HEK293T (cell line): ENCODE data around the gene JAM2.
"Not testable (repeated sequence)": the region's sequence is repeated elsewhere in the genome, so short reads cannot be mapped to it uniquely, and the experiment has no call there.

Experiments used
- CTCF ChIA-PET: fragments of 350-600 bp; formaldehyde crosslinking; extraction: SDS; loops from one replicate; lab custom pipeline; 2021; ENCODE audit warnings: antibody characterized with exemption, inconsistent platforms; lab: Yijun Ruan, JAX
- POLR2A ChIA-PET: fragments of 350-600 bp; formaldehyde crosslinking; extraction: SDS; loops from one replicate; lab custom pipeline; 2020; ENCODE audit warnings: antibody characterized with exemption, inconsistent platforms; lab: Yijun Ruan, JAX
- DNase-seq: peaks from one replicate; pipeline ENCODE4 v3.0.0; 2012; ENCODE audit warnings: mixed read lengths; ENCODE audit errors: extremely low spot score
- ARNT ChIP-seq: fragments of 450-650 bp; IDR thresholded peaks from 2 replicates; pipeline ENCODE4 v1.6.1; 2017; ENCODE audit warnings: mild to moderate bottlenecking
- BHLHE40 ChIP-seq: fragments of 450-650 bp; IDR thresholded peaks from 2 replicates; pipeline ENCODE4 v1.6.1; 2016; ENCODE audit warnings: mild to moderate bottlenecking, moderate library complexity, borderline replicate concordance
- CTBP1 ChIP-seq: fragments of 450-650 bp; IDR thresholded peaks from 2 replicates; pipeline ENCODE4 v1.6.1; 2016; ENCODE audit warnings: borderline replicate concordance
- ELF4 ChIP-seq: fragments of 450-650 bp; IDR thresholded peaks from 2 replicates; pipeline ENCODE4 v1.6.1; 2017; ENCODE audit warnings: antibody characterized with exemption
- FOXA1 ChIP-seq: fragments of 450-650 bp; IDR thresholded peaks from 2 replicates; pipeline ENCODE4 v1.6.1; 2016; ENCODE audit warnings: mild to moderate bottlenecking
- FOXK2 ChIP-seq: fragments of 450-650 bp; IDR thresholded peaks from 2 replicates; pipeline ENCODE4 v1.6.1; 2016; ENCODE audit warnings: mild to moderate bottlenecking
- FOXM1 ChIP-seq: fragments of 450-650 bp; IDR thresholded peaks from 2 replicates; pipeline ENCODE4 v1.6.1; 2017; ENCODE audit warnings: mild to moderate bottlenecking, borderline replicate concordance
- HDGF ChIP-seq: fragments of 450-650 bp; IDR thresholded peaks from 2 replicates; pipeline ENCODE4 v1.6.1; 2017; ENCODE audit warnings: antibody characterized with exemption, borderline replicate concordance
- L3MBTL2 ChIP-seq: fragments of 450-650 bp; conservative IDR thresholded peaks from 2 replicates; pipeline ENCODE4 v1.6.1; 2016; ENCODE audit warnings: mild to moderate bottlenecking
- LEF1 ChIP-seq: fragments of 450-650 bp; IDR thresholded peaks from 2 replicates; pipeline ENCODE4 v1.6.1; 2017; ENCODE audit warnings: mild to moderate bottlenecking, borderline replicate concordance
- NFRKB ChIP-seq: fragments of 450-650 bp; IDR thresholded peaks from 2 replicates; pipeline ENCODE4 v1.6.1; 2016; ENCODE audit warnings: mild to moderate bottlenecking, moderate library complexity
- SP1 ChIP-seq: fragments of 450-650 bp; IDR thresholded peaks from 2 replicates; pipeline ENCODE4 v1.6.1; 2017
- SUZ12 ChIP-seq: fragments of 450-650 bp; IDR thresholded peaks from 2 replicates; pipeline ENCODE4 v1.6.1; 2016; ENCODE audit warnings: mild to moderate bottlenecking
- TARDBP ChIP-seq: fragments of 450-650 bp; IDR thresholded peaks from 2 replicates; pipeline ENCODE4 v1.6.1; 2016
- ZNF384 ChIP-seq: fragments of 450-650 bp; IDR thresholded peaks from 2 replicates; pipeline ENCODE4 v1.6.1; 2016
- TF ChIP-seq, protein P1 (sequence below): fragments of 450-650 bp; IDR thresholded peaks from 2 replicates; pipeline ENCODE4 v1.6.1; 2016

Gene JAM2

DNA sequence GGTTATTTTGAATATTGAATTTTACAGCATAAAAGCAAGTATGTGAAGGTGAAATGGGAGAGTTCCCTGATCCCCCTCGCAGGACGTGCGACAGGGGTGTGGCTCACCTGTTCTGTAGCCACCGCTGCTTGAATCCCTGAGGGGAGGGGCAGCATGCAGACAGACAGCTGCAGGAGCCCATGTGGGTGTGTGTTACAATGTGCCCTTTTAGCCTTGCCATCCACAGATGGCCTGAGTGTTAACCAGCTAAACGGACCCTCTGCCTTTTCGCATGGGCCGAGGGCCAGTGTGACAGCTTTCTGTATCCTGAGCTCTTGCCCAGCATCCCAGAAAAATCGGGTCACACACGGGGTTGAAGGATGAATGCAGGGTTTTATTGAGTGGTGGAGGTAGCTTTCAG is 43.3 kb downstream of the JAM2 start:
- no peak for TF ChIP-seq NFRKB
- CTCF ChIA-PET = no interaction called here
- POLR2A ChIA-PET = no interaction called here
- DNase-seq = no peak

DNA sequence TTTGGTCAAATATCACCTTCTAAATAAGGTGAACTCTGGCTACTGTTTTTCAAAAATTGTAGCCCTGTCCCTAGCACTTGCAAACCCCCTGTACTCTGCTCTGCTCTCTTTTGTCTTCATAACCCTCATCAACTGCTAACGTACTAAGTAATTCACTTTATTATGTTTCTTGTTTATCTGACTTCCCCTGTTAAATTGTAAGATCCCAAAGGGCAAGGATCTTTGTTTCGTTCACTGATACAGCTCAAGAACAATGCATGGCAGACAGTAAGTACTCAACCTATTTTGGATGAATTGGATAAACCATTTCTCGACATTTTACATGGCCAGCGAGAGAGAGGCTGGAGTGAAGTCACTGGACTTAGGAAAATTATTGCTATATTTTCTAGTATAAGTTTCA is 48.7 kb downstream of the JAM2 start:
- TF ChIP-seq TARDBP = no peak
- TF ChIP-seq FOXM1 = no peak
- TF ChIP-seq ZNF384 = no peak
- TF ChIP-seq ELF4 = no peak
- TF ChIP-seq CTBP1 = no peak
- no peak for TF ChIP-seq HDGF
- no peak for TF ChIP-seq NFRKB
- no peak for TF ChIP-seq SP1
- no peak for TF ChIP-seq L3MBTL2
- TF ChIP-seq FOXK2 = no peak
- ChIA-PET POLR2A (no interaction called here), CTCF (no interaction called here)
- DNase-seq = no peak

DNA sequence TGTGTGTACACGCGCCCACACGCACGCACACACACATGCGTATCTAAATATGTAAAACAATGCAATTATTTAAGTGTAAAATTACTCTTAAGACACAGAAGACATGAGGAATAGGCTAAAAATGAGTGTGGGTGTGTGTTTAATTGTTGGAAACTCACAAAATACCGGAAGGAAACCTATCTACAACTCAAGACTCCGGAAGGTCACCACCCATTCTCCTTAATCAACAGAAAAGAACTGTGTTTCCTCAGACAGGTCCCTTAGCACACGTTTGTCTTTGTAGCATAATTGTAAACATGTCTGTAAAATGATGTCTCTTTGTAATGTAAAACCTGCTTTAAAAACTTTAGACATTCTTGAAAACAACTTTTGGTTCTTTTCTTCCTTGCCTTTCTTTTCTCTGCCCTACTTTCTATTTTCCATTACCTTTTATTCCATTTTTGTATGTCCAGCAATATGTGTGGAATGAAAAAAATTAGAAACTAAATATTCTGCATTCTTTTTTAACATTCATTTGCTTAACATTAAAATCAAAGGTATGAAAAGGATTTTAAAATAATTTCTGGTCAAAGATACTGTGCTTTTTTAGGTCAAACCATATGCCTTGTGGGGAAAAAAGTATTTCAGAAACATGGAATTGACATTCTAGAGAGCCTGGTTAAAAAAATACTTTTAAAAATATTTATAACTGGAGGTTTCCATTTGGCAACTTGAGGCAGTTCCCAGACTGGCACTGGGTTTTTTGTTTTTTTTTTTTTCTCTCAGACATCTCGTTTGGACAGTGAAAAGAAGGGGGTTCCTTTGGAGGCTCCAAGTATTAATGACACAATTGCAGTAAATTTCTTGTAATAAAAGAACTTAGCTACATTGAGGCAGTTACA is 49.5 kb downstream of the JAM2 start:
- ChIA-PET POLR2A (no interaction called here), CTCF (no interaction called here)
- TF ChIP-seq BHLHE40 (no peak), ARNT (no peak), FOXM1 (no peak), L3MBTL2 (no peak), SP1 (no peak), ZNF384 (no peak), CTBP1 (no peak), FOXA1 (no peak), LEF1 (no peak), NFRKB (no peak), HDGF (no peak), ELF4 (no peak), TARDBP (no peak)
- TF ChIP-seq, protein P1, sequence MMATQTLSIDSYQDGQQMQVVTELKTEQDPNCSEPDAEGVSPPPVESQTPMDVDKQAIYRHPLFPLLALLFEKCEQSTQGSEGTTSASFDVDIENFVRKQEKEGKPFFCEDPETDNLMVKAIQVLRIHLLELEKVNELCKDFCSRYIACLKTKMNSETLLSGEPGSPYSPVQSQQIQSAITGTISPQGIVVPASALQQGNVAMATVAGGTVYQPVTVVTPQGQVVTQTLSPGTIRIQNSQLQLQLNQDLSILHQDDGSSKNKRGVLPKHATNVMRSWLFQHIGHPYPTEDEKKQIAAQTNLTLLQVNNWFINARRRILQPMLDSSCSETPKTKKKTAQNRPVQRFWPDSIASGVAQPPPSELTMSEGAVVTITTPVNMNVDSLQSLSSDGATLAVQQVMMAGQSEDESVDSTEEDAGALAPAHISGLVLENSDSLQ = no peak
- DNase-seq = no peak

DNA sequence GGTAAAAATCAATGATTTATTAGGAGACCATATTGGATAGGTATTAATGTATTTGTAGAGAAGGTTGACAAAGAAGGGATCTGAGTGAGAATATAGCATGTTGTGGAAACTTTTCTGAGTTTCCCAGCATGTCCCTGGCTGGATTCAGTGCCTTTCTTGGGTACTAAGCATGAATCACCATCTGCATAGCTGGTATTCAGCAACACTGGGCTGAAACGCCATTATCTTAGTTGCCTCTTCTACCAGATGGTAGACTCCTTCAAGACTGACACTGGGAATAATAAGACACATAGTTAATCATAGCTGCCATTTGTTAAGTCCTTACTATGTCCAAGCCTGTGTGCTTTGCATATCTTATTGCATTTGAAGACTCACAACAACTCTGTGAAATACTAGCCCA is 50.2 kb downstream of the JAM2 start:
- TF ChIP-seq ZNF384 (no peak), SUZ12 (no peak), BHLHE40 (no peak), FOXK2 (no peak), L3MBTL2 (no peak), CTBP1 (no peak)
- TF ChIP-seq, protein P1 = no peak
- ChIA-PET POLR2A (no interaction called here), CTCF (no interaction called here)
- no peak for DNase-seq

DNA sequence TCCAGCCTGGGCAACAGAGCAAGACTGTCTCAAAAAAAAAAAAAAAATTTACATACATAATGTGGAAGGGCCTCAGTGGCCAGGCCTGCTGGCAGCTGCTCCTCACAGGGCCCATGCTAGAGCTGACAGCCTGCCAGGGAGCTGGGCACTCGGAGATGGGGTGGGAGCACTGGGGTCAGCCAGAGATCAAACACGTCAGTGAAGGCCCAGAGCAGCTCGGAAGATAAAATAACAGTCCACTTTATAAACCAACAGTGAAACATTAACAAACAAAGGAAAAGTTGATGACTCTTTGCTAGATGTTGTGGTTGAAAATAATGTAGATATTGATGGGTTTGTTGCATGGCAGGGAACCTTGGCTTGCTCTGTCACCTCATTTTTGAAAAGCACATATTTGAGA is 52.9 kb downstream of the JAM2 start:
- TF ChIP-seq NFRKB (no peak), ELF4 (no peak), SP1 (no peak), FOXK2 (no peak), LEF1 (no peak), ARNT (no peak), FOXA1 (no peak), CTBP1 (no peak), HDGF (no peak), TARDBP (no peak), SUZ12 (no peak), BHLHE40 (no peak)
- TF ChIP-seq, protein P1 = no peak
- CTCF ChIA-PET = no interaction called here
- POLR2A ChIA-PET = no interaction called here
- no peak for DNase-seq

DNA sequence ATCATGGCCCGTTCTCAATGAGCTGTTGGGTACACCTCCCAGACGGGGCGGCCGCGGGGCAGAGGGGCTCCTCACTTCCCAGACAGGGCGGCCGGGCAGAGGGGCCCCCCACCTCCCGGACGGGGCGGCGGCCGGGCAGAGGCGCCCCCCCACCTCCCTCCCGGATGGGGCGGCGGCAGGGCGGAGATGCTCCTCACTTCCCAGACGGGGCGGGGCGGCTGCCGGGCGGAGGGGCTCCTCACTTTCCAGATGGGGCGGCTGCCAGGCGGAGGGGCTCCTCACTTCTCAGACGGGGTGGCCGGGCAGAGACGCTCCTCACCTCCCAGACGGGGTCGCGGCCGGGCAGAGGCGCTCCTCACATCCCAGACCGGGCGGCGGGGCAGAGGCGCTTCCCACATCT is 56.4 kb downstream of the JAM2 start:
- CTCF ChIA-PET, DNase-seq, POLR2A ChIA-PET: not testable (repeated sequence)

DNA sequence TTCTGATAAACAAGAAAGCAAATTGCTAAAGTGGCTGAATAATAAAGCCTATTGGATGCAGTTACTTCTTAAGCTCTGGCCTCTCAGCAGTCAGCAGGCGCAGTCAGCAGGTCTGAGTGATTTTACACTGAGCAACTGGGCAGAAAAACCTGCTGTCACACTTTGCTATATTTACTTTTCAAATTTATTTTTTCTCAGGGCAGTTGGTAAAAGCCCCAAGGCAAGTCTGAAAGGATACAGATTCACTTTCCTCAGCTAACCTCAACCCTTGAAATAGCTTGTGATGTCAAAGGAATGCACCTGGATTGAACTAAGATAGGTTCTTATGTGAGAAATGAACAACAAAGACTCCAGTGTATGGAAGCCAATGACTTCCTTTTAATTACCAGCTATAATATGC is 61.7 kb downstream of the JAM2 start:
- ChIA-PET CTCF (interaction anchor here (0.7 kb wide), 1 partner anchor 496 kb away, joined by 3 read pairs; no protein-coding TSS in a partner anchor), POLR2A (no interaction called here)
- no peak for DNase-seq
- TF ChIP-seq ARNT (no peak), L3MBTL2 (no peak), ZNF384 (no peak)
